Neural cell (in vitro differentiated cells): ENCODE data around the gene ERVV-1. TPM values are rescaled to one million over a fixed set of nuclear protein-coding genes. Genes with fewer than 3 reads are reported as not detected.

ENCODE experiments used
- H2AFZ ChIP-seq: fragments of 200-600, 300-800 bp; sonication (generic), shearing (Covaris generic); 2 replicates; pipeline ENCODE4 v1.6.0; 2014; ENCODE audit warnings: low read depth, mild to moderate bottlenecking, antibody characterized with exemption, low read length, moderate library complexity
- H3F3A ChIP-seq: fragments of 200-600 bp; shearing (Covaris generic); 2 replicates; pipeline ENCODE4 v1.6.1; 2016; ENCODE audit warnings: mild to moderate bottlenecking, moderate library complexity, mixed read lengths, antibody characterized with exemption, low read length; ENCODE audit not compliant: insufficient read depth, poor library complexity, severe bottlenecking
- H3K27ac ChIP-seq: fragments of 200-600, 300-800 bp; sonication (generic), shearing (Covaris generic); 2 replicates; pipeline ENCODE4 v1.5.1; 2014; ENCODE audit warnings: mild to moderate bottlenecking, low read length, moderate library complexity
- H3K27me3 ChIP-seq: fragments of 300-800, 200-600 bp; sonication (generic), shearing (Covaris generic); 2 replicates; pipeline ENCODE4 v1.6.0; 2014; ENCODE audit warnings: mild to moderate bottlenecking, low read depth, low read length, moderate library complexity; ENCODE audit not compliant: insufficient read depth
- H3K36me3 ChIP-seq: fragments of 300-800, 200-600 bp; sonication (generic), shearing (Covaris generic); 2 replicates; pipeline ENCODE4 v1.5.1; 2014; ENCODE audit warnings: mild to moderate bottlenecking, antibody characterized with exemption, low read length, moderate library complexity; ENCODE audit not compliant: insufficient read depth
- H3K4me2 ChIP-seq: fragments of 300-800, 200-600 bp; sonication (generic), shearing (Covaris generic); 2 replicates; pipeline ENCODE4 v1.6.0; 2014; ENCODE audit warnings: mild to moderate bottlenecking, low read length
- H3K4me3 ChIP-seq: fragments of 300-800, 200-600 bp; sonication (generic), shearing (Covaris generic); 2 replicates; pipeline ENCODE4 v1.5.1; 2014; ENCODE audit warnings: mild to moderate bottlenecking, low read length, moderate library complexity
- H3K79me2 ChIP-seq: fragments of 200-600 bp; shearing (Covaris generic); replicated peaks from 2 replicates; pipeline ENCODE4 v1.6.0; 2014; ENCODE audit warnings: mild to moderate bottlenecking, low read length, moderate library complexity; ENCODE audit not compliant: insufficient read depth
- H3K9ac ChIP-seq: fragments of 300-800, 200-600 bp; sonication (generic), shearing (Covaris generic); 2 replicates; pipeline ENCODE4 v1.6.1; 2016; ENCODE audit warnings: mild to moderate bottlenecking, low read length, mixed read lengths
- H3K9me2 ChIP-seq: fragments of 200-600 bp; shearing (Covaris generic); 2 replicates; pipeline ENCODE4 v1.6.1; 2016; ENCODE audit warnings: mild to moderate bottlenecking, low read length, mixed read lengths; ENCODE audit not compliant: insufficient read depth
- H3K9me3 ChIP-seq: fragments of 200-600, 300-800 bp; sonication (generic), shearing (Covaris generic); 2 replicates; pipeline ENCODE4 v1.6.1; 2016; ENCODE audit warnings: mild to moderate bottlenecking, mixed run types, low read length, moderate library complexity, mixed read lengths
- H4K20me1 ChIP-seq: fragments of 200-600 bp; shearing (Covaris generic); 2 replicates; pipeline ENCODE4 v1.6.1; 2016; ENCODE audit warnings: mild to moderate bottlenecking, mixed run types; ENCODE audit not compliant: insufficient read depth
- CTCF ChIP-seq: fragments of 450-650 bp; IDR thresholded peaks from 2 replicates; pipeline ENCODE4 v1.5.1; 2014; ENCODE audit warnings: antibody characterized with exemption, mild to moderate bottlenecking, moderate library complexity; ENCODE audit not compliant: poor library complexity, severe bottlenecking
- EP300 ChIP-seq: fragments of 450-650 bp; conservative IDR thresholded peaks from 2 replicates; pipeline ENCODE4 v1.6.1; 2014; ENCODE audit warnings: antibody characterized with exemption, mild to moderate bottlenecking, moderate library complexity; ENCODE audit not compliant: poor library complexity, severe bottlenecking
- EZH2 ChIP-seq: fragments of 200-600, 300-800 bp; shearing (Covaris generic), sonication (generic); IDR thresholded peaks from 2 replicates; pipeline ENCODE4 v1.6.1; 2014; ENCODE audit warnings: antibody characterized with exemption, low read length, borderline replicate concordance, mild to moderate bottlenecking; ENCODE audit not compliant: insufficient read depth, poor library complexity, severe bottlenecking
- MXI1 ChIP-seq: fragments of 450-650 bp; conservative IDR thresholded peaks from 2 replicates; pipeline ENCODE4 v1.6.1; 2014; ENCODE audit warnings: antibody characterized with exemption, mild to moderate bottlenecking; ENCODE audit not compliant: poor library complexity, severe bottlenecking
- POLR2AphosphoS5 ChIP-seq: IDR thresholded peaks from 2 replicates; pipeline ENCODE4 v1.6.1; 2012
- RAD21 ChIP-seq: fragments of 450-650 bp; conservative IDR thresholded peaks from 2 replicates; pipeline ENCODE4 v1.6.1; 2014; ENCODE audit warnings: antibody characterized with exemption, mild to moderate bottlenecking, moderate library complexity
- REST ChIP-seq: IDR thresholded peaks from 2 replicates; pipeline ENCODE4 v1.6.1; 2012; ENCODE audit warnings: borderline replicate concordance
- SMC3 ChIP-seq: fragments of 450-650 bp; conservative IDR thresholded peaks from 2 replicates; pipeline ENCODE4 v1.6.1; 2014; ENCODE audit warnings: antibody characterized with exemption, mild to moderate bottlenecking, moderate library complexity; ENCODE audit not compliant: poor library complexity
- TAF1 ChIP-seq: IDR thresholded peaks from 2 replicates; pipeline ENCODE4 v1.6.1; 2012; ENCODE audit warnings: low read depth
- polyA plus RNA-seq: library from polyadenylated mRNA; depleted of rRNA; stranded (reverse); fragments of >200 nt; gene quantifications from 2 replicates; pipeline ENCODE4 v1.2.3, GENCODE V29; 2014

Gene ERVV-1
- polyA plus RNA-seq, 1 donor from 2014 or later, result not detected

- Histone ChIP-seq H3K27ac (no peak overlapping the region), H3K79me2 (no peaks in the 10 kb centered on the region), H2AFZ (peak overlapping the region; percentile 76), H3F3A (no peaks in the 10 kb centered on the region), H3K36me3 (no peaks in the 10 kb centered on the region), H3K9me2 (no peaks in the 10 kb centered on the region), H3K27me3 (no peaks in the 10 kb centered on the region), H3K9ac (peak overlapping the region; percentile 56), H4K20me1 (no peaks in the 10 kb centered on the region), H3K9me3 (no peaks in the 10 kb centered on the region), H3K4me2 (peak overlapping the region; percentile 65), H3K4me3 (peak overlapping the region; percentile 74)
- TF ChIP-seq CTCF, result peak; percentile 78
- TF ChIP-seq RAD21, result peak; percentile 7
- TF ChIP-seq SMC3, result peak; percentile 39
- TF ChIP-seq EZH2, result no peak
- TF ChIP-seq MXI1, result no peak
- TF ChIP-seq TAF1, result no peak
- TF ChIP-seq REST, result no peak
- no peak for TF ChIP-seq POLR2AphosphoS5
Measured at GRCh38 chr19:52993342-52994178, 20.2 kb upstream of the ERVV-1 start.

GRCh38 chr19:52995711-52996110, 18.0 kb upstream of the ERVV-1 start:
- no peaks in the 10 kb centered on the region for H4K20me1 ChIP-seq
- no peaks in the 10 kb centered on the region for H3F3A ChIP-seq
- TF ChIP-seq EZH2 (no peak), POLR2AphosphoS5 (no peak), TAF1 (no peak), REST (no peak), SMC3 (no peak), MXI1 (no peak), EP300 (no peak), CTCF (no peak), RAD21 (no peak)
- no peaks in the 10 kb centered on the region for H3K79me2 ChIP-seq
- H3K4me2 ChIP-seq, result no peak overlapping the region
- H3K27ac ChIP-seq, result no peak overlapping the region
- H2AFZ ChIP-seq, result no peak overlapping the region
- no peak overlapping the region for H3K9ac ChIP-seq
- H3K27me3 ChIP-seq, result no peaks in the 10 kb centered on the region
- no peaks in the 10 kb centered on the region for H3K9me3 ChIP-seq
- no peak overlapping the region for H3K4me3 ChIP-seq
- H3K36me3 ChIP-seq, result no peaks in the 10 kb centered on the region
- no peaks in the 10 kb centered on the region for H3K9me2 ChIP-seq
